A673 (cell line): ENCODE data around the gene JMJD6.

Source experiments
- EZH2 ChIP-seq: fragments of 200-600 bp; sonication (generic); IDR thresholded peaks from 2 replicates; pipeline ENCODE4 v1.6.1; 2017; ENCODE audit warnings: borderline replicate concordance, low read depth, mild to moderate bottlenecking, mixed read lengths, antibody characterized with exemption, low read length; ENCODE audit not compliant: poor library complexity, severe bottlenecking
- TF ChIP-seq, protein P1 (sequence below): fragments of 300-800, 200-600 bp; sonication (generic); conservative IDR thresholded peaks from 2 replicates; pipeline ENCODE4 v1.5.1; 2017; ENCODE audit warnings: low read depth, mild to moderate bottlenecking, antibody characterized with exemption, low read length, moderate library complexity, mixed read lengths

DNA sequence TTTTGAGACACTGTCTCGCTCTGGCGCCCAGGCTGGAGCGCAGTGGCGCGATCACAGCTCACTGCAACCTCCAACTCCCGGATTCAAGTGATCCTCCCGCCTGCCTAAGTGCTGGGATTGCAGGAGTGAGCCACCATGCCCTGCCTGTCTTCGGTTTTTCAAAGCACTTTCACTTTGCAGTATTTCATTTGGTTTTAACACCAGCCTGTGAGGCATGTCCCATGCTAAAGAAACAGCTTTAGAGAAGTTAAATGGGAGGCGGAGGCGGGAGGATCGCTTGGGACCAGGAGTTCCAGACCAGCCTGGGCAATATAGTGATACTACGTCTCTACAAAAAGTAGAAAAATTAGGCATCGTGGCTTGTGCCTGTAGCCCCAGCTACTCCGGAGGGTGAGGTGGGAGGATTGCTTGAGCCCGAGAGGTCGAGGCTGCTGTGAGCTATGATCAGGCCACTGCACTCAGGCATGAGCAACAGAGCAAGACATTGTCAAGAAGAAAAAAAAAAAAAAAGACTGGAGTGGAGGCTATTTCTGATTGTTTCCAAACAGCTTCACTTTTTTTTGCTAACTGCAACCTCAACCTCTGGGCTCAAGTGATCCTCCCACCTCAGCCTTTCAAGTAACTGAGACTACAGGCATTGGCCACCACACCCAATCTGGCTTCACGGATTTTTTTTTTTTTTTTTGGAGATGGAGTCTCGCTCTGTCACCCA is 1.5 kb upstream of the JMJD6 start:
- no peak for TF ChIP-seq EZH2
- TF ChIP-seq, protein P1, sequence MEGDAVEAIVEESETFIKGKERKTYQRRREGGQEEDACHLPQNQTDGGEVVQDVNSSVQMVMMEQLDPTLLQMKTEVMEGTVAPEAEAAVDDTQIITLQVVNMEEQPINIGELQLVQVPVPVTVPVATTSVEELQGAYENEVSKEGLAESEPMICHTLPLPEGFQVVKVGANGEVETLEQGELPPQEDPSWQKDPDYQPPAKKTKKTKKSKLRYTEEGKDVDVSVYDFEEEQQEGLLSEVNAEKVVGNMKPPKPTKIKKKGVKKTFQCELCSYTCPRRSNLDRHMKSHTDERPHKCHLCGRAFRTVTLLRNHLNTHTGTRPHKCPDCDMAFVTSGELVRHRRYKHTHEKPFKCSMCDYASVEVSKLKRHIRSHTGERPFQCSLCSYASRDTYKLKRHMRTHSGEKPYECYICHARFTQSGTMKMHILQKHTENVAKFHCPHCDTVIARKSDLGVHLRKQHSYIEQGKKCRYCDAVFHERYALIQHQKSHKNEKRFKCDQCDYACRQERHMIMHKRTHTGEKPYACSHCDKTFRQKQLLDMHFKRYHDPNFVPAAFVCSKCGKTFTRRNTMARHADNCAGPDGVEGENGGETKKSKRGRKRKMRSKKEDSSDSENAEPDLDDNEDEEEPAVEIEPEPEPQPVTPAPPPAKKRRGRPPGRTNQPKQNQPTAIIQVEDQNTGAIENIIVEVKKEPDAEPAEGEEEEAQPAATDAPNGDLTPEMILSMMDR, result no peak
